ENCODE results near the gene NR3C1.

The NR3C1 gene

DNA sequence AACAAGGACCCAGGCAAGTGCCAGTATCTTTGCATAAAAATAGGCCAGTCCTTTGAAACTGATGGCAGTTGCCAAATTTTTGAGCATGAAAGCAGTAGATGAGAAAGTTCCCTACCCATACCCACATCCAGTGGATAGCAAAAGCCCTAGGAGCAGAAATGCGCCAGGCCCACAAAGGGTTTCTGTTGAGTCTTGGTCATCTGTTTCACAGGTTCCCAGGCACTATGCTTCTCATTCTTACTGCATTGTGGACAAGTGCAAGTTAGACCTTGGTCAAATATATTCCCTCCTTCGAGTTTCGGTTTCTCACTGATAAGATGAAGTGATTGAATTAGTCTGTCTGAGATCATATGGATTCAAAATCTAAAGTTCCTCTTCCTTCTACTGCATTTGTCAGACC lies 152.3 kb downstream of the NR3C1 start:
- no peak for DNase-seq

DNA sequence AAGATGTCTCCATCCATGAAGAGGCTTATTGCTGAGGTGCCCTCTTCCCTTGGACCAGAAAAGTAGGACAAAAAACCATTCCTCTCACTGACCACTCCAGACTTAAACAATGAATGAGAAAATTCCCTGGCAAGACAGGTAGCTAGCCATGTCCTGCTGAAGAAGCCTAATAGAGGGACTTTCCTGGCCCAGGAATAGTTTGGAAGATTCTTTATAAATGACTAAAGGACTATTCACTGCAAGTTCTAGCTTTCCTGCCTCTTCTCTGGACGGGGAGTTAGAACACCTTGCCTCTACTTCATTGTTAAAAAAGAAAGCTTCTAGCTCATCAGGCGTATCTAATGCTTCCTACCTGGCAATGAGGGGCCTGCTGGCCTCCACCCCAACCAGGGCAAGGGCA lies 153.6 kb downstream of the NR3C1 start:
- DNase-seq, result no peak

- DNase-seq, result no peak
Observed at GRCh38 chr5:143248822-143249579, 154.5 kb downstream of the NR3C1 start.

GRCh38 chr5:143248391-143248790 lies 155.1 kb downstream of the NR3C1 start:
- DNase-seq, result no peak

DNA sequence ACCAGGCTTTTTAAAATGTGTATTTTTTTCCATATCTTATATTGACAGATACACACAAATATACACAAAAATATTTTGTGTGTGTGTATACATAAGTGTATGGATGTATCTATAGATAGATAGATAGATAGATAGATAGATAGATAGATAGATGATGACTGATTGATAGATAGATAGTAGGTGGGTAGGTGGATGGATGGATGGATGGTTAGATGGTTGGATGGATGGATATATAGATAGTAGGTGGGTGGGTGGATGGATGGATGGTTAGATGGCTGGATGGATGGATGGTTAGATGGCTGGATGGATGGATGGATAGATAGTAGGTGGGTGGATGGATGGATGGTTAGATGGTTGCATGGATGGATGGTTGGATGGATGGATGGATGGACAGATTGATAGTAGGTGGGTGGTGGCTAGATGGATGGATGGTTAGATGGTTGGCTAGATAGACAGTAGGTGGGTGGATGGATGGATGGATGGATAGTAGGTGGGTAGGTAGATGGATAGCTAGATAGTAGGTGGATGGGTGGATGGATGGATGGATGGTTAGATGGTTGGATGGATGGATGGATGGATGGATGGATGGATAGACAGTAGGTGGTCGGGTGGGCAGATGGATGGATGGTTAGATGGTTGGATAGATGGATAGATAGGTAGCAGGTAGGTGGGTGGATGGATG lies 156.2 kb downstream of the NR3C1 start:
- no peak for DNase-seq

GRCh38 chr5:143245929-143246561 lies 157.4 kb downstream of the NR3C1 start:
- peak; percentile 77 to 95 for DNase-seq

GRCh38 chr5:143244990-143245389 lies 158.5 kb downstream of the NR3C1 start:
- no peak for DNase-seq

DNA sequence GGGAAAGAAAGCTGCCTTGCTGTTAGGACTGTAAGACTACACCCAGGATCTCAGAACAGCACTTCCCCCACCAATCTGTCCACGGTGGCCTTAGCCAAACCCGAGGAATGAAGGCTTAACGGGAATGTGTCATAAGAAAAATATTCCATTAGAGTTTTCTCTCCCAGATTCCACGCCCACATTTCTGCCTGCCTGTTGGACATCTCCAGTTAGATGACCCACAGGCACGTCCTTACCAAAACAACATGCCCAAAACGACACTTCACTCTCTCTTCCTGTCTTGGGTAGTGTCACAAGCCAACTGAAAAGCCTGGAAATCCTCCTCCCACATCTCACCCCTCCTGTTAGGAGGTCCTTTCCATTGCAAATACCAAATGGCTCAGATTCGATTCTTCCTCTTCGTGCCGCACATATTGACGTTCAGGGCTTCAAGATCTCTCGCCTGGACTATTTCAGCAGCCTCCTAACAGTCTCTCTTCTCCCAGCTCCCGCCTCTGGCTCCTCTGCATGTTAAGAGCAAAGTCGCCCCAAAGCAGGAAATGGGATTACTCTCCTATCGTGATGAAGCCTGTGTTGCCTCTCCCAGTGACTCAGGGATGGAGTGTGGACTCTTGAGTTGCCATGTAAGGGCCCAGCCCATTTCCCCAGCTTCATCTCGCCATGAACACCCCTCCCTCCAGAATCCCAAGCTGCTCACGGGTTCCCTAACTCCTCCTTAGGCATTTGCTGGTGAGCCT lies 159.3 kb downstream of the NR3C1 start:
- DNase-seq, result peak; percentile 72 to 94

- DNase-seq, result no peak
Observed at GRCh38 chr5:143243103-143243502, 160.4 kb downstream of the NR3C1 start.

DNA sequence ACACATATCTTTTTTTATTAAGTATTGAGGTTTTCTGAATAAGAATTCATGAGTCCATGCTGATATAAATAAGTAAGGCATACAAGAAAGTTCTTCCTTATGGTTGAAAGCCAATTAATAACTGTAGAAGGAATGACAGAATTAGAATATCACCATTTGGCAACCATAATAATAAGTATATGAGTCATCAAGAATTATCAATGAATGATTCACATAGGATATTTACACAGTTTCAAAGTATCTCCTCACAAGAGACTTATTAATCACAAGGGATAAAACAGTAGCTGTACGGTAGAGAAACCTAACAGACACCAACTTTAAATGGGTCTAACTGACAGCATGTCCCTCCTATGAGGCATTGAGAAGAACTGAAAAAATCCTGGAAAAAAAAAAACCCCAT lies 161.6 kb downstream of the NR3C1 start:
- DNase-seq, result no peak

- no peak for DNase-seq
Observed at GRCh38 chr5:143239882-143240518, 163.5 kb downstream of the NR3C1 start.

DNA sequence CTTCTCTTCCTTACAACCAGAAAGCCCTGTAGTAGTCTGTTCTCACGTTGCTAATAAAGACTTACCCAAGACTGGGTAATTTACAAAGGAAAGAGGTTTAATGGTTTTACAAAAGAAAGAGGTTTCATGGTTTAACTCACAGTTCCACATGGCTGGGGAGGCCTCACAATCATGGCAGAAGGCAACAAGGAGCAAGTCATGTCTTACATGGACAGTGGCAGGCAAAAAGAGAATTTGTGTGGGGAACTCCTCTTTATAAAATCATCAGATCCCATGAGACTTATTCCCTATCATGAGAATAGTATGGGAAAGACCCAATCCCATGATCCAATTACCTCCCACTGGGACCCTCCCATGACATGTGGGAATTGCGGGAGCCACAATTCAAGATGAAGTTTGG lies 164.9 kb downstream of the NR3C1 start:
- no peak for DNase-seq

DNA sequence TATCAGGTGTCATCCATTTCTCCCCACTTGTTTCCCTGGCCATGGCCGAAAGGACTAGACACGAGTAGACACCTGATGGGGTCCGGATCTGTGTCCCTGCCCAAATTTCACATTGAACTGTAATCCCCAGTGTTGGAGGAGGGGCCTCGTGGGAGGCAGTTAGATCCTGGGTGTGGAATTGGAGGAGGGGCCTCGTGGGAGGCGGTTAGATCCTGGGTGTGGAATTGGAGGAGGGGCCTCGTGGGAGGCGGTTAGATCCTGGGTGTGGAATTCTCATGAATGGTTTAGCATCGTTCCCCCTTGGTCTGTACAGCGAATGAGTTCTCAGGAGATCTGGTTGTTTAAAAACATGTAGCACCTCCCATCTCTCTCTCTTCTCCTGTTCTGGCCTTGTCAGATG lies 165.8 kb downstream of the NR3C1 start:
- DNase-seq, result no peak

GRCh38 chr5:143236682-143237081 lies 166.8 kb downstream of the NR3C1 start:
- DNase-seq, result no peak

DNA sequence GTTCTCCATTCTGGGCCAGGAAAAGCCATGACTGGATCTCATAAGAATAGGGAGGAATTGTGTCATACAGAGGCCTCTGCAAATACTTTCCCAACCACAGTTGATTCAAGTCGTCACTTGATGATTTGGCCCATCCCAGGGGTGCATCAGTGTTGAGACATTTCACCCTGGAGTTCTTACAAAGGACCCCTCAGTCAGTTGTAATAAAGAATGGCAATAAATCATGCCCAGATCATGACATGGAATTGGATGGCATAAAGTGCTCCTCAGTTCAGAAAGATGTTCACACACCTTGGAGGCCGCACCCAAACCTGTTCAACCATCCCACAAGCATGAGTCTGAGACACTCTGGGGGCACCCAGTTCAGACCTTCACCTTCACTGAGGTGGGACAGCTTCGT lies 168.1 kb downstream of the NR3C1 start:
- no peak for DNase-seq

GRCh38 chr5:143234162-143234842 lies 169.2 kb downstream of the NR3C1 start:
- no peak for DNase-seq

- no peak for DNase-seq
Observed at GRCh38 chr5:143233031-143233430, 170.5 kb downstream of the NR3C1 start.

DNA sequence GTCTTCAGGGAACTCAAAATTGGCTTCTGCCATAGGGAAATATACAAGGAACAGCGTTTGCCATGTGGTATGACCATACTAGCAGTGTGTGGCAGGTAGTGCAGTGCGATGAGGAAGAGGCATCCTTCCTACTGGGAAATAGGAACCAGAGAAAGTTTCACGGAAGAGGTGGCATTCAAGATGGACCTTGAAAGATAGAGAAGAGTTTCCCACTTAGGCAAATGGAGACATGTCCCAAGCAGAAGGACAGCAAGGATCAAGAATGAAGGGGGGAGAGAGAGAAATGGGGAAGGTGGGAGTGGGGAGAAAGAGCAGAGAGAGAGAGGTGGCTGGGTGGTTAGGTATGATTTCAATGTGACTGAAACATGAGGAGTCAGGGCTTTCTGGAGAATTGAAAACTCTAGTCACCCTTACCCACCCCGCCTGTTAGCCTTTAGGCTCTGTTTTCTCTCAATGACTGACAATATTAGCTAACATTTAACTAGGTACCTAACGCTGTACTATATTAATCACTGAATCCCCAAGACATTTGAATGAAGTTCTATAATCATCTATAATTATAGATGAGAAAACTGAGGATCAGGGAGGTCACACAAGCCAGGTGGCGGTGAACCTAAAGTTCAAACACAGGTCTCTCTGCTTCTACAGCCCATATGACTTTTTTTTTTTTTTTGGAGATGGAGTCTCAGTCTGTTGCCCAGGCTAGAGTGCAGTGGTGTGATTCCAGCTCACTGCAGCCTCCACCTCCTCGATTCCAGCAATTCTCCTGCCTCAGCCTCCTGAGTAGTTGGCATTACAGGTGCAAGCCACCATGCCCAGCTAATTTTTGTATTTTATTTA lies 171.3 kb downstream of the NR3C1 start:
- no peak for DNase-seq

GRCh38 chr5:143231416-143231815 lies 172.1 kb downstream of the NR3C1 start:
- no peak for DNase-seq

GRCh38 chr5:143230676-143230996 lies 172.8 kb downstream of the NR3C1 start:
- DNase-seq, result no peak

DNA sequence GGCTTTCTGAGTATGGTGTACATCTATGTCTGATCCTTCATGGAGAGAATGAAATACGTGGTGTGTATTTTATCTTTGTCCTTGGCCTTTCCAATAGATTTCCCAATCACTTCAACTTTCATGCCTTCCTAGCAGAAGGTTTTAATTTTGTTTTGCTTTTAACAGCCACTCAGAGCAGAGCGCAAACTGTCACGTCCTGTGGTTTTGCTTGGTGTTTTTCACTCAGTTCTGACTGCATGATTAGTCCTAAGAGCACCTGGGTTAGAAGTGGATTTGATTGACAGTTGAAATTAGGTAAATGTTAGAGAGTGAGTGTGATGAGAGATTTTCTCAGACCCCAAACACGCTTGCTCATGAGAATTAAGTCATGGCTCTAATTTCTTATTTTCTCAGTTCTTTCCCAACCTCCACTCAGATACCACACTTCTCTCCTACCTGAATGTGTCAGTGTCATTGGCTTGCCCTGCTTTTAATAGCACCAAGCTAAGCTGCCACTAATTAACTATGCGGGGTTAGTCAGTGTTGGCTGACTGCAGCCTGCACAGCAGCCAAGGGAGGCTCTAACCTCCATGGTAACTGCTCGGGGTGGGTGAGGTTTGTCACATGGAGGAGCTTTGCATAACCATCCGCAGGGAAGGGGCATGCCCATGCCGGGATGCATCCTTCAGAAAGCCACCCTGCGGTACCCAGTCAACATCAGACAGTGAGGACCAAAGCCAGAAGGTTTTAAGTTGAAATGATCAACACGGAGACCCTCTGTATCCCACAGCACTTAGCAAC lies 173.4 kb downstream of the NR3C1 start:
- DNase-seq, result peak in 1 of 2 experiments; percentile 31

Data from NCI-H446 (cell line).